ENCODE data around the gene CCDC33. TPM values are rescaled to one million over a fixed set of nuclear protein-coding genes. Genes with fewer than 3 reads are reported as not detected.

Gene CCDC33
- total and polyA plus RNA-seq, 2 experiments from 2014 or later = 2.6 to 2.8 TPM

GRCh38 chr15:74201710-74202420, 34.3 kb upstream of the CCDC33 start:
- Histone ChIP-seq H3K27me3 (ENCODE audit: insufficient read depth) (peaks cover 26% of the 10 kb centered on the region), H2AFZ (peak overlapping the region; percentile 78; the same call in 1 of the 2 replicates), H4K20me1 (replicated peaks; ENCODE audit: insufficient read depth) (no peaks in the 10 kb centered on the region), H3K4me1 (ENCODE audit: insufficient read depth) (peaks cover 43% of the 10 kb centered on the region), H3K4me3 (peak overlapping the region; percentile 55), H3K9me2 (ENCODE audit: insufficient read depth) (no peaks in the 10 kb centered on the region), H3K36me3 (ENCODE audit: insufficient read depth) (no peaks in the 10 kb centered on the region), H3K4me2 (peak overlapping the region; percentile 94), H3F3A (replicated peaks; ENCODE audit: low read depth) (peaks cover 7% of the 10 kb centered on the region; the same call in 1 of the 2 replicates), H3K27ac (ENCODE audit: low read depth) (peak overlapping the region; percentile 28; the same call in 1 of the 2 replicates), H3K79me2 (replicated peaks; ENCODE audit: insufficient read depth) (no peaks in the 10 kb centered on the region)
- Mint-ChIP-seq H3K27ac (no peak overlapping the region), H3K4me3 (peak overlapping the region; percentile 82), H3K36me3 (ENCODE audit: low read depth) (peaks cover 3% of the 10 kb centered on the region; the same call in 2 of the 3 replicates), H3K27me3 (ENCODE audit: insufficient read depth, low read depth, poor library complexity) (peaks cover 25% of the 10 kb centered on the region), H3K4me1 (peaks cover 64% of the 10 kb centered on the region), H3K9me3 (no peaks in the 10 kb centered on the region)
- no peak for TF ChIP-seq ZNF114 (CRISPR knock-in tag; IDR thresholded peaks at IDR 0.05)
- no peak for TF ChIP-seq ZNF462 (CRISPR knock-in tag; IDR thresholded peaks at IDR 0.05)
- no peak for TF ChIP-seq ETS1 (IDR thresholded peaks at IDR 0.05)
- TF ChIP-seq REST (IDR thresholded peaks at IDR 0.05; ENCODE audit: unreplicated experiment) = no peak
- TF ChIP-seq EZH2phosphoT487 (IDR thresholded peaks at IDR 0.05; ENCODE audit: unreplicated experiment) = no peak
- no peak for TF ChIP-seq CTCF (conservative IDR thresholded peaks at IDR 0.05; ENCODE audit: low read depth in 2 of 2)
- TF ChIP-seq ZNF331 (CRISPR knock-in tag; IDR thresholded peaks at IDR 0.05; ENCODE audit: low read depth) = no peak
- TF ChIP-seq STAT1 (IDR thresholded peaks at IDR 0.05; ENCODE audit: unreplicated experiment) = no peak
- TF ChIP-seq CREB1 (CRISPR knock-in tag; IDR thresholded peaks at IDR 0.05; ENCODE audit: low read depth) = no peak
- no peak for ATAC-seq
- DNase-seq (ENCODE audit: low spot score) = no peak

Measured in GM23338 (cell line).